MM.1S (cell line): ENCODE data around the gene MRPL48.

Experiments
- CTCF ChIP-seq: fragments of 300-600 bp; sonication (generic); IDR thresholded peaks from 2 replicates; pipeline ENCODE4 v1.5.1; 2016; ENCODE audit warnings: antibody characterized with exemption, low read length, mixed read lengths
- EZH2 ChIP-seq: fragments of 300-600 bp; sonication (generic); optimal IDR thresholded peaks from 2 replicates; pipeline ENCODE3; 2017; ENCODE audit warnings: low read depth, mild to moderate bottlenecking, antibody characterized with exemption, low read length, mixed read lengths
- EZH2phosphoT487 ChIP-seq: fragments of 300-600 bp; sonication (generic); IDR thresholded peaks from 2 replicates; pipeline ENCODE4 v1.6.1; 2018; ENCODE audit warnings: antibody characterized with exemption, low read length

GRCh38 chr11:73894725-73895335 lies 107.2 kb downstream of the MRPL48 start:
- TF ChIP-seq CTCF (no peak), EZH2 (no peak), EZH2phosphoT487 (no peak)
